ENCODE results near the gene GTF2F1.

- TF ChIP-seq CTCF (IDR thresholded peaks at IDR 0.05 in 4 of 5, conservative IDR thresholded peaks at IDR 0.05 in 1 of 5) (no peak), POLR2A (IDR thresholded peaks at IDR 0.05) (no peak)
Observed at GRCh38 chr19:6350688-6351087, 42.3 kb downstream of the GTF2F1 start.

Measured in gastrocnemius medialis (tissue), 4 donors.